Activated CD4-positive, alpha-beta T cell treated with anti-CD3 and anti-CD28 coated beads for 36 hours (primary cell): Measurements from ENCODE around the gene SEC23IP. TPM values are rescaled to one million over a fixed set of nuclear protein-coding genes. Genes with fewer than 3 reads are reported as not detected.
A peak's percentile ranks its signal among the peaks of the same experiment; 100 is the strongest.

Experiments
- ATAC-seq: fragments of 200-7000 bp; cut with Tn5 transposase; one replicate; pipeline ENCODE4 v1.10.0; 2021; ENCODE audit warnings: mild to moderate bottlenecking, moderate library complexity
- CTCF ChIA-PET: fragments of 350-600 bp; sonication (Branson Sonifier 250); formaldehyde crosslinking; loops from one replicate; lab custom pipeline; 2021; ENCODE audit warnings: antibody characterized with exemption; lab: Charles Lee
- POLR2A ChIA-PET: fragments of 350-600 bp; sonication (Branson Sonifier 250); formaldehyde crosslinking; loops from one replicate; lab custom pipeline; 2021; ENCODE audit warnings: antibody characterized with exemption, inconsistent platforms; lab: Charles Lee
- DNase-seq: peaks from one replicate; pipeline ENCODE4 v3.0.0-alpha.2; 2020
- H3K27ac Mint-ChIP-seq: one replicate; pipeline ENCODE4 v1.8.0; 2021; ENCODE audit warnings: mixed read lengths
- H3K27me3 Mint-ChIP-seq: one replicate; pipeline ENCODE4 v1.8.0; 2021; ENCODE audit warnings: mixed read lengths
- H3K36me3 Mint-ChIP-seq: one replicate; pipeline ENCODE4 v1.8.0; 2021; ENCODE audit warnings: low read depth, mixed read lengths
- H3K4me1 Mint-ChIP-seq: one replicate; pipeline ENCODE4 v1.8.0; 2021; ENCODE audit warnings: mixed read lengths
- H3K4me3 Mint-ChIP-seq: one replicate; pipeline ENCODE4 v1.8.0; 2021; ENCODE audit warnings: mild to moderate bottlenecking, moderate library complexity, mixed read lengths
- H3K9me3 Mint-ChIP-seq: one replicate; pipeline ENCODE4 v1.8.0; 2021; ENCODE audit warnings: low read depth, mixed read lengths
- intact Hi-C, 2 experiments: fragments of 100-400 bp; cut with DNase I in 1 of 2; cut with micrococcal nuclease in 1 of 2; formaldehyde crosslinking; loops; one replicate each; pipeline versions ENCODE4 v1.14.2 to v1.15.1; 2022 to 2024; cut with DNase I, micrococcal nuclease
- total RNA-seq, 2 experiments: library from RNA; stranded (reverse); gene quantifications; one replicate each; pipeline ENCODE4 v1.2.3, GENCODE V29; 2021

SEC23IP gene
- total RNA-seq, 2 experiments from 2014 or later = 70.3 to 87.2 TPM

GRCh38 chr10:119932631-119933030 lies 40.1 kb downstream of the SEC23IP start:
- intact Hi-C loops = loop anchor here in 1 of 2 experiments (2.0 kb wide), 1 partner anchor 404 kb away; no protein-coding TSS in a partner anchor
- CTCF ChIA-PET = interaction anchor here (0.5 to 1.2 kb wide), 2 partner anchors 404 to 976 kb away, joined by 3 read pairs; no protein-coding TSS in a partner anchor
- POLR2A ChIA-PET = no interaction called here
- DNase-seq (no peak), ATAC-seq (no peak)
- no peak overlapping the region for H3K4me3 Mint-ChIP-seq
- peaks cover 13% of the 10 kb centered on the region for H3K4me1 Mint-ChIP-seq
- peak overlapping the region; percentile 40 for H3K27ac Mint-ChIP-seq
- no peaks in the 10 kb centered on the region for H3K9me3 Mint-ChIP-seq
- no peaks in the 10 kb centered on the region for H3K27me3 Mint-ChIP-seq
- H3K36me3 Mint-ChIP-seq = peaks cover 32% of the 10 kb centered on the region

- H3K27ac Mint-ChIP-seq = no peak overlapping the region
Observed at GRCh38 chr10:119933179-119933578, 40.6 kb downstream of the SEC23IP start.

GRCh38 chr10:119940487-119940886 lies 48.0 kb downstream of the SEC23IP start:
- Mint-ChIP-seq H3K9me3 (no peaks in the 10 kb centered on the region), H3K36me3 (peaks cover 44% of the 10 kb centered on the region), H3K27ac (no peak overlapping the region), H3K27me3 (no peaks in the 10 kb centered on the region), H3K4me1 (no peaks in the 10 kb centered on the region), H3K4me3 (no peak overlapping the region)
- intact Hi-C loops = no loop called here
- ATAC-seq = no peak
- ChIA-PET CTCF (no interaction called here), POLR2A (no interaction called here)
- DNase-seq = no peak

More at GRCh38 chr10:119933179-119933578, 40.6 kb downstream of the SEC23IP start:
- ChIA-PET CTCF (no interaction called here), POLR2A (no interaction called here)
- Mint-ChIP-seq H3K9me3 (no peaks in the 10 kb centered on the region), H3K4me1 (peaks cover 13% of the 10 kb centered on the region), H3K4me3 (no peak overlapping the region), H3K36me3 (peaks cover 33% of the 10 kb centered on the region), H3K27me3 (no peaks in the 10 kb centered on the region)
- DNase-seq (no peak), ATAC-seq (no peak)
- intact Hi-C loops = loop anchor here in 1 of 2 experiments (2.0 kb wide), 1 partner anchor 404 kb away; no protein-coding TSS in a partner anchor

GRCh38 chr10:119942973-119943372 lies 50.4 kb downstream of the SEC23IP start:
- Mint-ChIP-seq H3K36me3 (peaks cover 38% of the 10 kb centered on the region), H3K9me3 (no peaks in the 10 kb centered on the region), H3K27me3 (no peaks in the 10 kb centered on the region), H3K4me3 (no peak overlapping the region), H3K4me1 (no peaks in the 10 kb centered on the region), H3K27ac (no peak overlapping the region)
- DNase-seq = no peak
- intact Hi-C loops = no loop called here
- ChIA-PET POLR2A (no interaction called here), CTCF (interaction anchor here (1.0 kb wide), 1 partner anchor 192 kb away, joined by 3 read pairs; no protein-coding TSS in a partner anchor)
- no peak for ATAC-seq

- no peak overlapping the region for H3K4me3 Mint-ChIP-seq
- H3K4me1 Mint-ChIP-seq = no peaks in the 10 kb centered on the region
- no peaks in the 10 kb centered on the region for H3K9me3 Mint-ChIP-seq
- ChIA-PET POLR2A (no interaction called here), CTCF (no interaction called here)
- DNase-seq = no peak
- H3K36me3 Mint-ChIP-seq = peaks cover 20% of the 10 kb centered on the region
- H3K27me3 Mint-ChIP-seq = no peaks in the 10 kb centered on the region
- intact Hi-C loops = no loop called here
- no peak overlapping the region for H3K27ac Mint-ChIP-seq
- no peak for ATAC-seq
Observed at GRCh38 chr10:119945805-119946204, 53.3 kb downstream of the SEC23IP start.

GRCh38 chr10:119947300-119947699 lies 54.8 kb downstream of the SEC23IP start:
- ChIA-PET POLR2A (no interaction called here), CTCF (no interaction called here)
- ATAC-seq (no peak), DNase-seq (no peak)
- Mint-ChIP-seq H3K36me3 (peaks cover 11% of the 10 kb centered on the region), H3K27me3 (no peaks in the 10 kb centered on the region), H3K9me3 (no peaks in the 10 kb centered on the region), H3K27ac (no peak overlapping the region), H3K4me3 (no peak overlapping the region), H3K4me1 (no peaks in the 10 kb centered on the region)
- intact Hi-C loops = no loop called here

- ATAC-seq (no peak), DNase-seq (no peak)
- ChIA-PET POLR2A (no interaction called here), CTCF (no interaction called here)
- intact Hi-C loops = no loop called here
- no peak overlapping the region for H3K4me3 Mint-ChIP-seq
- peaks cover 5% of the 10 kb centered on the region for H3K27me3 Mint-ChIP-seq
- H3K4me1 Mint-ChIP-seq = no peaks in the 10 kb centered on the region
- H3K27ac Mint-ChIP-seq = no peak overlapping the region
- H3K9me3 Mint-ChIP-seq = no peaks in the 10 kb centered on the region
- H3K36me3 Mint-ChIP-seq = no peaks in the 10 kb centered on the region
Observed at GRCh38 chr10:119957451-119957850, 64.9 kb downstream of the SEC23IP start.

GRCh38 chr10:119962837-119963236 lies 70.3 kb downstream of the SEC23IP start:
- H3K9me3 Mint-ChIP-seq = peaks cover 13% of the 10 kb centered on the region
- H3K36me3 Mint-ChIP-seq = no peaks in the 10 kb centered on the region
- H3K27me3 Mint-ChIP-seq = peaks cover 7% of the 10 kb centered on the region
- POLR2A ChIA-PET = no interaction called here
- intact Hi-C loops = no loop called here
- ATAC-seq (no peak), DNase-seq (no peak)
- no peak overlapping the region for H3K27ac Mint-ChIP-seq
- H3K4me1 Mint-ChIP-seq = no peaks in the 10 kb centered on the region
- no peak overlapping the region for H3K4me3 Mint-ChIP-seq
- CTCF ChIA-PET = interaction anchor here (1.1 kb wide), 1 partner anchor 104 kb away, joined by 3 read pairs; no protein-coding TSS in a partner anchor

- peaks cover 7% of the 10 kb centered on the region for H3K27me3 Mint-ChIP-seq
- H3K4me3 Mint-ChIP-seq = no peak overlapping the region
- CTCF ChIA-PET = no interaction called here
- DNase-seq (no peak), ATAC-seq (no peak)
- no peak overlapping the region for H3K27ac Mint-ChIP-seq
- no peaks in the 10 kb centered on the region for H3K4me1 Mint-ChIP-seq
- POLR2A ChIA-PET = no interaction called here
- H3K9me3 Mint-ChIP-seq = peaks cover 13% of the 10 kb centered on the region
- no peaks in the 10 kb centered on the region for H3K36me3 Mint-ChIP-seq
- intact Hi-C loops = no loop called here
Observed at GRCh38 chr10:119967066-119967465, 74.5 kb downstream of the SEC23IP start.

- H3K4me3 Mint-ChIP-seq = no peak overlapping the region
- DNase-seq (no peak), ATAC-seq (no peak)
- no peaks in the 10 kb centered on the region for H3K4me1 Mint-ChIP-seq
- intact Hi-C loops = no loop called here
- ChIA-PET POLR2A (no interaction called here), CTCF (interaction anchor here (0.5 to 1.2 kb wide), 2 partner anchors 11 to 366 kb away, joined by 3 to 4 read pairs; no protein-coding TSS in a partner anchor)
- peaks cover 8% of the 10 kb centered on the region for H3K27me3 Mint-ChIP-seq
- H3K36me3 Mint-ChIP-seq = no peaks in the 10 kb centered on the region
- H3K9me3 Mint-ChIP-seq = peaks cover 13% of the 10 kb centered on the region
- no peak overlapping the region for H3K27ac Mint-ChIP-seq
Observed at GRCh38 chr10:119969609-119970008, 77.1 kb downstream of the SEC23IP start.

- CTCF ChIA-PET = interaction anchor here (0.5 to 1.2 kb wide), 2 partner anchors 10 to 365 kb away, joined by 3 to 4 read pairs; no protein-coding TSS in a partner anchor
- DNase-seq (no peak), ATAC-seq (no peak)
- intact Hi-C loops = no loop called here
- Mint-ChIP-seq H3K27ac (no peak overlapping the region), H3K27me3 (peaks cover 8% of the 10 kb centered on the region), H3K4me3 (no peak overlapping the region), H3K36me3 (no peaks in the 10 kb centered on the region), H3K4me1 (no peaks in the 10 kb centered on the region), H3K9me3 (peaks cover 13% of the 10 kb centered on the region)
- POLR2A ChIA-PET = no interaction called here
Observed at GRCh38 chr10:119970107-119970506, 77.6 kb downstream of the SEC23IP start.

- intact Hi-C loops = no loop called here
- H3K4me1 Mint-ChIP-seq = no peaks in the 10 kb centered on the region
- POLR2A ChIA-PET = no interaction called here
Observed at GRCh38 chr10:119970963-119971362, 78.4 kb downstream of the SEC23IP start.

More at GRCh38 chr10:119970963-119971362, 78.4 kb downstream of the SEC23IP start:
- DNase-seq (no peak), ATAC-seq (no peak)
- peaks cover 8% of the 10 kb centered on the region for H3K27me3 Mint-ChIP-seq
- no peaks in the 10 kb centered on the region for H3K36me3 Mint-ChIP-seq
- H3K27ac Mint-ChIP-seq = no peak overlapping the region
- no peak overlapping the region for H3K4me3 Mint-ChIP-seq
- CTCF ChIA-PET = interaction anchor here (1.2 kb wide), 1 partner anchor 10 kb away, joined by 4 read pairs; no protein-coding TSS in a partner anchor
- H3K9me3 Mint-ChIP-seq = peaks cover 13% of the 10 kb centered on the region
